Coronary artery (tissue), 2 donors: ENCODE results near the gene DYDC1.

ENCODE experiments used
- DNase-seq: peaks from one replicate; pipeline ENCODE4 v3.0.0-alpha.2; 2017; ENCODE audit warnings: low spot score
- H3K27ac ChIP-seq, 2 donors: fragments of 200-600 bp; sonication (generic); one replicate each; pipeline ENCODE4 v1.5.1; 2016 to 2019
- H3K4me3 ChIP-seq: fragments of 200-600 bp; sonication (generic); 2 replicates; pipeline ENCODE4 v1.5.1; 2016; ENCODE audit warnings: mild to moderate bottlenecking, moderate library complexity
- TF ChIP-seq, protein P1 (sequence below): fragments of 200-600 bp; sonication (generic); IDR thresholded peaks from one replicate; pipeline ENCODE4 v1.5.1; 2019; ENCODE audit warnings: antibody characterized with exemption

Gene DYDC1

DNA sequence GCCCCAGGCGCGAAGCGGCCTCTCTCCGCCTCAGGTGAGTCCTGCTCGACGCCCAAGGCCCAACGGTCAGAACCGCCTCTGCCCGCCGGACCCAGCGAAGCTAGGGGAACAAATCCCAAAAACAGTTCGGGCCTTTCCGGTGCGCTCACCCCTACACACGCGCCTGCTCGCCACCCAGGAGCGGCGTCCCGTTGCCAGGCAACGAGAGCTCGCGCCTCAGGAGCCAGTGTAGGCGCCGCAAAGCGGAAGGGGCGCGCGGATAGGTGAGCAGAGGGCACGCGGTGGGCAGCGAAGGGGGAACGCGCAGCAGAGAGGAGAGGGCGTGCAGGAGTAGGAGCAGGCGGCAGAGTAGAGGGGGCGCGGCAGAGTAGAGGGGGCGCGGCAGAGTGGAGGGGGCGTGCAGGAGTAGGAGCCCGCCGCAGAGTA lies at the start of gene DYDC1, which contains the start of gene DYDC2:
TSS of gene DYDC1 (minus strand) at position 193 of the 426 bp plus-strand sequence. CDS start 4,154 bp downstream, outside the sequence.
TSS of gene DYDC2 (plus strand) at position 219 of the 426 bp plus-strand sequence. CDS start 5,663 bp downstream, outside the sequence.
- peak within 1 kb of the TSS; percentile 66 for H3K4me3 ChIP-seq
- TF ChIP-seq, protein P1, sequence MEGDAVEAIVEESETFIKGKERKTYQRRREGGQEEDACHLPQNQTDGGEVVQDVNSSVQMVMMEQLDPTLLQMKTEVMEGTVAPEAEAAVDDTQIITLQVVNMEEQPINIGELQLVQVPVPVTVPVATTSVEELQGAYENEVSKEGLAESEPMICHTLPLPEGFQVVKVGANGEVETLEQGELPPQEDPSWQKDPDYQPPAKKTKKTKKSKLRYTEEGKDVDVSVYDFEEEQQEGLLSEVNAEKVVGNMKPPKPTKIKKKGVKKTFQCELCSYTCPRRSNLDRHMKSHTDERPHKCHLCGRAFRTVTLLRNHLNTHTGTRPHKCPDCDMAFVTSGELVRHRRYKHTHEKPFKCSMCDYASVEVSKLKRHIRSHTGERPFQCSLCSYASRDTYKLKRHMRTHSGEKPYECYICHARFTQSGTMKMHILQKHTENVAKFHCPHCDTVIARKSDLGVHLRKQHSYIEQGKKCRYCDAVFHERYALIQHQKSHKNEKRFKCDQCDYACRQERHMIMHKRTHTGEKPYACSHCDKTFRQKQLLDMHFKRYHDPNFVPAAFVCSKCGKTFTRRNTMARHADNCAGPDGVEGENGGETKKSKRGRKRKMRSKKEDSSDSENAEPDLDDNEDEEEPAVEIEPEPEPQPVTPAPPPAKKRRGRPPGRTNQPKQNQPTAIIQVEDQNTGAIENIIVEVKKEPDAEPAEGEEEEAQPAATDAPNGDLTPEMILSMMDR = no peak
- no peak for DNase-seq
- H3K27ac ChIP-seq = no peak within 1 kb of the TSS

DNA sequence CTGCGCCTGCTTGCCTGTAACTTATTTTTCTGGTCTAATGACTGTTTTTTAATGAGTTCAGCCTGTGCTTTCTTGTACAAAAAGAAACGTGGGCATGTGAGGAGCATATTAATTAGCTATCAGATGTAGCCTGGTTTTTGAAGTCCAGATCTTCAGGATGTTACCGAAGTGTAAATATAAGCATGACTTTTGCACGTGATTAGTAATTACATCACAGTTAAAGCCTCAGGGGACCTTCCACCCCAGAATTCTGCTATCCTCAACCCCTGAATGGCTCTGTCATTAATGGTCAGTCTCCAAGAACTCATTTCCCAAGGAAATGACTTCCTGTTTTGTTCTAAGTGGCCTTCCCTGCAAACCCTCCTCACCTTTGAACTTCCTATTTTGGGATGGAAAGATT lies 49.6 kb upstream of the DYDC1 start:
- Histone ChIP-seq H3K4me3 (no peak overlapping the region), H3K27ac (no peak overlapping the region)
- TF ChIP-seq, protein P1 = no peak
- no peak for DNase-seq

DNA sequence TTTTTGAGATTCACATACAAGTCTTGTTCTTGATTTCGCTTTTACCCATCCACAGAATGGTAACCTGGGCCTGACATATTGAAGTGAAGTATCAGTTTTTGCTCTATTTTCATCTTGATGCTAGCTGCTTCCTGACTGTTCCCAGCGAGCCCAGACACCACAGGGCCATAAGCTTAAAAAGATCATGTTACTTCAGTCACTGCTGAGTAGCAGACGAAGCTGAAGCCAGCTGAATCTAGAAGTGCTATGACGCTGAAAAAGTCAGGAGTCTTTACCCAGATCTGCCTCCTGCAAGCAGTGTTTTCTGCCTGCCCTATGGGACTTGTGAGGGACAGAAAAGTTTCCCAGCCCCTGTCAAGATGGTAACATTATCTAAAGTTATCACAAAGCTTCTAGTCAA lies 49.1 kb upstream of the DYDC1 start:
- DNase-seq = no peak
- Histone ChIP-seq H3K4me3 (no peak overlapping the region), H3K27ac (no peak overlapping the region)
- TF ChIP-seq, protein P1 = no peak

DNA sequence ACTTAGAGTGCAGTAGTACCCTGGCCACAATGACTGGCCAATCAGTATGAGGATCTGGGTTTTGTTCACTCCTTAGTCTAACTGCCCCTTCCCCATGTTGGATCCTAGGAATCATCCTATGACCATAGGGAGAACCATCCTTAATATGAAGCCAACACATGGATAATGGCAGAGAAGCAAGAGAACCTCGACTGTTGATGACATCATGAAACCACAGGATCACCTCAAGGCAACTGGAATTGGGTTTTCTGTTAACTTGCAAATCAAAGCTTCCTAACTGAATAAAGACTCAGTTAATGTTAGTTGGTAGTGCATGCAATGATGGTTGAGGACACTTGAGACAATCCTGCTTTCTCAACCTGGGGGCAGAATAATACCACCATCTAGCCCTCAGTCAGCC lies 48.5 kb upstream of the DYDC1 start:
- H3K4me3 ChIP-seq = no peak overlapping the region
- TF ChIP-seq, protein P1 = no peak
- no peak overlapping the region for H3K27ac ChIP-seq
- no peak for DNase-seq

DNA sequence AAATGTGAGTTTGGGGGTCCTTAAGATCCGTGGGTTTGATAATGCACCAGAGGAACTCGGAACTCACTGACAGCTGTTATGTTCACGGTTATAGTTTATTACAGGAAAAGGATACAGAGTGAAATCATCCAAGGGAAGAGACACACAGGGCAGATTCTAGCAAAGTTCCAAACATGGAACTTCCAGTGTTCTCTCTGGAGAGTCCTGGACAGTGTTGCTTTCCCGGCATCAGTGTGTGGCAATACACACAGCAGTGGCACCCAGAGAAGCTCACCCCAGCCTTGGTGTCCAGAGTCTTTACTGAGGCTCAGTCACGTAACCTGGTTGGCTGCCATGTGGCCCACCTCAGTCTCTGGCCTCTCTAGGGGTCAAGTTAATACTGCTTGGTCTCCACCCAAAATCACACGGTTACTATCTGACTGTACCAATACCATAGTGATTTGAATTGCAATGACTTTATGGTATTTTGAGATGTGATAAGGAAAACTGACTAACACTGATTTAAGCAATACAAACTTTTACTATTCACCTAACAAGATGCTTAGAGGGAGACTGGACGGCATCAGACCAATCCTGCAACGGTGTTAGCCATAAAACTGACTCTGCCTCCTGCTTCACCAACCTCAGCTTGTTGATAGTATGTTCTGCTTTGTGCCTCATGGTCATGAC lies 43.7 kb upstream of the DYDC1 start:
- TF ChIP-seq, protein P1 = no peak
- no peak overlapping the region for H3K27ac ChIP-seq
- H3K4me3 ChIP-seq = no peak overlapping the region
- DNase-seq = no peak

DNA sequence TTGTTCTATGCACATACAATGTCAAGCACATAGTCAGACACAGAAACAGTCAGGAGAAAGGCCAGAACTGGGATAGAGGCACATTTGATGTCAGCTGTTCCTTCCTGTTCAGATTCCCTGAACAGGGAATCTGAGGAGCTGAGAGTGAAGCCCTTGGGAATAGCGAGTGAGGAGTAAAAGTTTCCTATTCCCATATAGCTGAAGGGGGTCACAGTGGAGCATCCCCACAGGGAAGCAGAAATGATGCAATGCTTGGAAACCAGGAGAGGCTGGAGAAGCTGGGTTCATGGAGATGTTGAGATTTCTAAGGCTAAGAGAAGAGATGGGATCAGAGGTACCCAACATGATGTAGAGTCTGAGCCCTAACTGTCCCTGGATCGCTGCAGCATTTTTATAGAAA lies 40.5 kb upstream of the DYDC1 start:
- no peak overlapping the region for H3K4me3 ChIP-seq
- TF ChIP-seq, protein P1 = no peak
- H3K27ac ChIP-seq = no peak overlapping the region
- no peak for DNase-seq

DNA sequence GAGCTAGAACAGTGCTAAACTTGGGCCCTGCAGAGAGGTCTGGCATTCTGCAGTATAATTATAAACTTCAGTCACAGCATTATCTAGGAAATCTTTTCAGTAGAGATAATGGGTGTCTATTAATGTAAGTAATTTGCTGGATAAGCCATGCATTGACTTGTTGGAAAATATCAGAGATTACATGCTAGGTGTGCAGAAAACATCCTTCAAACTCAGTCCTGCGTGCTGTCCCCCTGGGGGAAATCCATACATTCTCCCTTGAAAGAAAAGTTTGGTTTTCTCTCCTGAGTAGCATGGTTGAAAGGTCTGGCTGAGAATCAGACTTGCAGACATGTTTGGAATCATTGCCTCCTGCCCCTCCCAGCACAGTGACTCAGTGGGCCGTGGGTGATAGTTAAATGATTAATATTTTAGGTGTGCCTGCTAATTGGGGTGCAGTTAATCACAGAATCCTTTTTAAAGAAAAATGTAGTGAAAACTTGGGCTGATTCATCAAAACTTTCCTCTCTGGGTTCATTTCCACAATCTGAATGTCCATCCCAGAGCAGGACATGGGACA lies 37.9 kb upstream of the DYDC1 start:
- TF ChIP-seq, protein P1 = no peak
- no peak overlapping the region for H3K4me3 ChIP-seq
- no peak for DNase-seq
- H3K27ac ChIP-seq = no peak overlapping the region
